ENCODE measurements around the gene GATB.

GRCh38 chr4:151786158-151786495 lies 25.3 kb upstream of the GATB start:
- TF ChIP-seq CTCF (IDR thresholded peaks at IDR 0.05 in 4 of 5, conservative IDR thresholded peaks at IDR 0.05 in 1 of 5) (no peak), POLR2A (IDR thresholded peaks at IDR 0.05) (no peak)

Measured in gastrocnemius medialis (tissue), 4 donors.